OCI-LY1 (cell line): Measurements from ENCODE around the gene AAR2.

Experiments
- H2AFZ ChIP-seq: fragments of 200-600 bp; sonication (generic), shearing (Covaris generic); 2 replicates; pipeline ENCODE4 v1.6.0; 2014; ENCODE audit warnings: antibody characterized with exemption, mild to moderate bottlenecking, low read length
- H3F3A ChIP-seq: fragments of 200-600 bp; sonication (generic), shearing (Covaris generic); 2 replicates; pipeline ENCODE4 v1.6.0; 2014; ENCODE audit warnings: mild to moderate bottlenecking, antibody characterized with exemption, low read length, moderate library complexity; ENCODE audit not compliant: insufficient read depth
- H3K27ac ChIP-seq: fragments of 200-600 bp; sonication (generic); 2 replicates; pipeline ENCODE4 v1.5.1; 2014; ENCODE audit warnings: low read length, mixed run types, mild to moderate bottlenecking, low read depth; ENCODE audit not compliant: poor library complexity, severe bottlenecking
- H3K27me3 ChIP-seq: fragments of 200-600 bp; sonication (generic); 2 replicates; pipeline ENCODE4 v1.6.0; 2014; ENCODE audit warnings: antibody characterized with exemption, mild to moderate bottlenecking, low read length, moderate library complexity; ENCODE audit not compliant: insufficient read depth
- H3K36me3 ChIP-seq: fragments of 200-600 bp; sonication (generic); 2 replicates; pipeline ENCODE4 v1.6.1; 2014; ENCODE audit warnings: mild to moderate bottlenecking, antibody characterized with exemption, low read length, moderate library complexity, mixed read lengths; ENCODE audit not compliant: insufficient read depth
- H3K4me1 ChIP-seq: fragments of 200-600 bp; sonication (generic); 2 replicates; pipeline ENCODE4 v1.5.1; 2014; ENCODE audit warnings: mild to moderate bottlenecking, low read length, moderate library complexity; ENCODE audit not compliant: insufficient read depth, severe bottlenecking
- H3K4me2 ChIP-seq: fragments of 200-600 bp; sonication (generic), shearing (Covaris generic); 2 replicates; pipeline ENCODE4 v1.6.1; 2014; ENCODE audit warnings: low read length
- H3K4me3 ChIP-seq: fragments of 200-600 bp; sonication (generic); 2 replicates; pipeline ENCODE4 v1.5.1; 2014; ENCODE audit warnings: low read length, low read depth, mild to moderate bottlenecking, mixed read lengths; ENCODE audit not compliant: poor library complexity, severe bottlenecking
- H3K79me2 ChIP-seq: fragments of 200-600 bp; shearing (Covaris generic); 2 replicates; pipeline ENCODE4 v1.6.1; 2016; ENCODE audit warnings: mixed run types, low read length, mixed read lengths; ENCODE audit not compliant: insufficient read depth
- H3K9ac ChIP-seq: fragments of 200-600 bp; sonication (generic), shearing (Covaris generic); 2 replicates; pipeline ENCODE4 v1.6.1; 2014; ENCODE audit warnings: mild to moderate bottlenecking, low read length, mixed read lengths
- H3K9me2 ChIP-seq: fragments of 200-600 bp; sonication (generic), shearing (Covaris generic); 2 replicates; pipeline ENCODE4 v1.6.1; 2014; ENCODE audit warnings: low read depth, mild to moderate bottlenecking, low read length, mixed read lengths
- H3K9me3 ChIP-seq: fragments of 200-600 bp; shearing (Covaris generic); 2 replicates; pipeline ENCODE4 v1.6.1; 2014; ENCODE audit warnings: low read length, mixed read lengths
- H4K20me1 ChIP-seq: fragments of 200-600 bp; sonication (generic), shearing (Covaris generic); 2 replicates; pipeline ENCODE4 v1.6.0; 2016; ENCODE audit warnings: mild to moderate bottlenecking, low read length; ENCODE audit not compliant: insufficient read depth
- CTCF ChIP-seq: fragments of 200-600 bp; sonication (generic), shearing (Covaris generic); IDR thresholded peaks from 2 replicates; pipeline ENCODE4 v1.5.1; 2017; ENCODE audit warnings: mild to moderate bottlenecking, antibody characterized with exemption, low read length, moderate library complexity, mixed read lengths
- EZH2 ChIP-seq: fragments of 200-600 bp; sonication (generic), shearing (Covaris generic); IDR thresholded peaks from 2 replicates; pipeline ENCODE4 v1.8.0; 2017; ENCODE audit warnings: borderline replicate concordance, mixed run types, mild to moderate bottlenecking, antibody characterized with exemption, low read length, moderate library complexity, mixed read lengths

The AAR2 gene

GRCh38 chr20:36219671-36220220 lies 16.5 kb upstream of the AAR2 start:
- H3K9me2 ChIP-seq, result no peaks in the 10 kb centered on the region
- no peak overlapping the region for H3K27ac ChIP-seq
- H3K9me3 ChIP-seq, result no peaks in the 10 kb centered on the region
- no peak overlapping the region for H2AFZ ChIP-seq
- TF ChIP-seq EZH2 (no peak), CTCF (no peak)
- H3K79me2 ChIP-seq, result no peaks in the 10 kb centered on the region
- no peaks in the 10 kb centered on the region for H4K20me1 ChIP-seq
- H3K4me3 ChIP-seq, result no peak overlapping the region
- H3K4me1 ChIP-seq, result no peaks in the 10 kb centered on the region
- no peak overlapping the region for H3K4me2 ChIP-seq
- H3F3A ChIP-seq, result no peaks in the 10 kb centered on the region
- no peaks in the 10 kb centered on the region for H3K36me3 ChIP-seq
- H3K9ac ChIP-seq, result no peak overlapping the region
- no peaks in the 10 kb centered on the region; the same call in none of the 2 replicates for H3K27me3 ChIP-seq

- H3K9me3 ChIP-seq, result no peaks in the 10 kb centered on the region
- no peak overlapping the region for H2AFZ ChIP-seq
- no peaks in the 10 kb centered on the region for H3K9me2 ChIP-seq
- no peaks in the 10 kb centered on the region for H3K36me3 ChIP-seq
- no peak overlapping the region for H3K4me3 ChIP-seq
- H3K4me1 ChIP-seq, result no peaks in the 10 kb centered on the region
- no peak for TF ChIP-seq CTCF
- TF ChIP-seq EZH2, result no peak
- no peak overlapping the region for H3K27ac ChIP-seq
- H3K4me2 ChIP-seq, result no peak overlapping the region
- H4K20me1 ChIP-seq, result no peaks in the 10 kb centered on the region
- no peak overlapping the region for H3K9ac ChIP-seq
- no peaks in the 10 kb centered on the region for H3F3A ChIP-seq
- no peaks in the 10 kb centered on the region for H3K79me2 ChIP-seq
- H3K27me3 ChIP-seq, result peaks cover 3% of the 10 kb centered on the region; the same call in 1 of the 2 replicates
Observed at GRCh38 chr20:36225666-36226065, 10.6 kb upstream of the AAR2 start.

DNA sequence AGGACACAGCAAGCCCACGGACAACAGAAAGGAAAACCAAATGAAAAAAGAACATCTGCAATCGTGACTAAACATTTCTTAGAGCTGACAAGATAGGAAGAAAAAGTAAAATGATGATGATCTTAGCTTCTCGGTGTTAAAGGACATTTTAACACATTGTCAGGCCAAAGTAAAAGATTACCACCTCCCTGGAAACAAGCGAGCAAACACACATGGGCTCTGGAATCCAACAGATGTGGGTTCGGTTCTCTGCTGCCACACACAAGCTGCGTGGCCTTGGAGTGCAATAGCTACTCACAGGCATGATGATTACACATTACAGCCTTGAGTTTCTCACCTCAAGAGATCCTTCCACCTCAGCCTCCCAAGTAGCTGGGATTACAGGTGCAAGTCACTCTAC lies 7.5 kb upstream of the AAR2 start:
- Histone ChIP-seq H3F3A (no peaks in the 10 kb centered on the region), H3K79me2 (no peaks in the 10 kb centered on the region), H3K27me3 (peaks cover 3% of the 10 kb centered on the region; the same call in 1 of the 2 replicates), H3K36me3 (no peaks in the 10 kb centered on the region), H3K4me3 (no peak overlapping the region), H3K9me3 (no peaks in the 10 kb centered on the region), H3K4me2 (no peak overlapping the region), H4K20me1 (no peaks in the 10 kb centered on the region), H2AFZ (no peak overlapping the region), H3K27ac (no peak overlapping the region), H3K9ac (no peak overlapping the region), H3K9me2 (no peaks in the 10 kb centered on the region), H3K4me1 (no peaks in the 10 kb centered on the region)
- no peak for TF ChIP-seq EZH2
- no peak for TF ChIP-seq CTCF
